Effector CD8-positive, alpha-beta T cell (primary cell): ENCODE results near the gene INS.

Source experiments
- DNase-seq: peaks from one replicate; lab custom pipeline; 2025; lab: John Stamatoyannopoulos, UW
- total RNA-seq, 4 experiments: gene quantifications; one replicate each; lab custom pipeline; 2026; lab: John Stamatoyannopoulos, UW

The INS gene
- total RNA-seq = 0 reads per million in 4 experiments

DNA sequence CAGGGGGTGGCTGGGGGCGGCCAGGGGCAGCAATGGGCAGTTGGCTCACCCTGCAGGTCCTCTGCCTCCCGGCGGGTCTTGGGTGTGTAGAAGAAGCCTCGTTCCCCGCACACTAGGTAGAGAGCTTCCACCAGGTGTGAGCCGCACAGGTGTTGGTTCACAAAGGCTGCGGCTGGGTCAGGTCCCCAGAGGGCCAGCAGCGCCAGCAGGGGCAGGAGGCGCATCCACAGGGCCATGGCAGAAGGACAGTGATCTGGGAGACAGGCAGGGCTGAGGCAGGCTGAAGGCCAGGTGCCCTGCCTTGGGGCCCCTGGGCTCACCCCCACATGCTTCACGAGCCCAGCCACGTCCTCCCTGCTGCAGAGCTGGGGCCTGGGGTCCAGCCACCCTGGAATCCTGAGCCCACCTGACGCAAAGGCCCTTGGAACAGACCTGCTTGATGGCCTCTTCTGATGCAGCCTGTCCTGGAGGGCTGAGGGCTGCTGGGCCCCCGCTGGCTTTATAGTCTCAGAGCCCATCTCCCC, at the start of gene INS:
Gene INS (minus strand): TSS at position 474 of the 524 bp plus-strand sequence. CDS start 238 bp downstream, at position 236.
- no peak for DNase-seq

DNA sequence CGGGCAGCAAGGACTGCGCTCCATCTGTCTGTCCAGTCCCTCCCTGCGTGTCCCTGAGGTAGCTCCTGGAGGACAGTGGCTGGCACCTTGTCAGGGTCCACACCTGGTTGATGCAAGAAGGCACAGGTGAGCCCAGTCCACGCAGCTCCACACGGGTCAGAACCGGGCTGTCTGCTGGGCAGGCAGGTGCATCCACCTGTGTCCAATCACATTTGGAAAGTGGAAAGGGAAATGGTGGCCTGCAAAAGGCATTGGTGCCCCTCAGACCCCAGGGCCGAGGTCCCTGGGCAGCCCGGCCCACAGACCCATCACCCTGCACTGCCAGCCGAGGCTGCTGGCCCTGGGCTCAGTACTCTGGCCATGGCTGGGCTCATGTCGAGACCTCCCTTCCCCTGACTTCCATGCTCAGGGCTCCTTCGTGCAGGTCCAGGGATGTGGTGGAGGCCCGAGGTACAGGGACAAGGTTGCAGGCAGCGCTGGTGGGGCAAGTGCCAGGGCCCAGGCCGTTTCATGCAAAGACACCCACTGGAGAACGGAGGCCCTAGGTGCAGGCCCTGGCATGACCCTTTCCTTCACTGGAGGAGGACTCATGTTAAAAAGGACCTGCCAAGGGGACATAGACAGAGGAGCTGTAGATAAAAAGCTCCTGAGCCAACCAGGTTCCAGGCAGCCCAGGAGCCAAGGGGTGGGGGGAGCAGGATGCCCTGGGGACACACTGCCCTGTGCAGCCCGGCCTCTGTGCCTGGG, 49.5 kb upstream of the INS start:
- no peak for DNase-seq

DNA sequence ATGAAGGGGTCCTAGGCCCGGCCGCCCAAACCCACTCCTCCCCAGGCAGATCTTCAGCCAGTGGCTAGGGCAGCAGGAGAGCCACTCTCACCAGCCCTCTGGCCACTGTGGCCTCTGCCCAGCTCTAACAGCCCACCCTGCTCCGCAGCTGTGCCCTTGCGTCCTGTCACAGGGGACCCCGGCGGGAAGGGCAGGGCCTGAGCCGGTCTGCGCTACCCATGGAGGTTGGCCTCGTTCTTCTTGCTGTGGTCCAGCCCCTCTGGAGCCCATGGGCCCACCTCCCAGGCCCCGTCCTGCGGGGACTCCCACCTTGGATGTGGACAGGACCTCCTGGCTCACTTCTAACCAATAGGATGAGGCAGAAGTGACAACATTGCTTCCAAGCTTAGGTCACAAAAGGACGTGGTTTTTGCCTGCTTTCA, 48.9 kb upstream of the INS start:
- DNase-seq = no peak

DNA sequence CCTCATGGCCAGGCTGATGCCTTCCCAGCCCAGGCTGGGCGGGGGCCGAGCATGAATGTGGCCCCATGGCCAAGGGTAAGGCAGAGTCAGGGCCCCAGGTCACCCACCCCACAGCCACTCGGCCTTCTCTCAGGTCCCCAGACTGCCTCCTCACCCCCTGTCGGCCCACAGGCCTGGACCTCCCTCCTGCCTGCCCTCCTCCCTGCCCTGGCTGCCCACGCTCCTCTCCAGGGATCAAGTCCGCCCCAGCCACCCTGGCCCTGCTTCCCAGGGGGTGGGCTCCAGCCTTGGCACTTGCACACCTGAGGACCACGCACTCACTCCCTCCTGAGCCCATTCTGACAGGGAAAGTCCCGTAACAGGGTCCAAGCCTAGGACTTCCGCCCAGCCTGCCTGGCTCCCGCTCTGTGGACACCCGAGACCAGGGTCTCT, 48.4 kb upstream of the INS start:
- no peak for DNase-seq

DNA sequence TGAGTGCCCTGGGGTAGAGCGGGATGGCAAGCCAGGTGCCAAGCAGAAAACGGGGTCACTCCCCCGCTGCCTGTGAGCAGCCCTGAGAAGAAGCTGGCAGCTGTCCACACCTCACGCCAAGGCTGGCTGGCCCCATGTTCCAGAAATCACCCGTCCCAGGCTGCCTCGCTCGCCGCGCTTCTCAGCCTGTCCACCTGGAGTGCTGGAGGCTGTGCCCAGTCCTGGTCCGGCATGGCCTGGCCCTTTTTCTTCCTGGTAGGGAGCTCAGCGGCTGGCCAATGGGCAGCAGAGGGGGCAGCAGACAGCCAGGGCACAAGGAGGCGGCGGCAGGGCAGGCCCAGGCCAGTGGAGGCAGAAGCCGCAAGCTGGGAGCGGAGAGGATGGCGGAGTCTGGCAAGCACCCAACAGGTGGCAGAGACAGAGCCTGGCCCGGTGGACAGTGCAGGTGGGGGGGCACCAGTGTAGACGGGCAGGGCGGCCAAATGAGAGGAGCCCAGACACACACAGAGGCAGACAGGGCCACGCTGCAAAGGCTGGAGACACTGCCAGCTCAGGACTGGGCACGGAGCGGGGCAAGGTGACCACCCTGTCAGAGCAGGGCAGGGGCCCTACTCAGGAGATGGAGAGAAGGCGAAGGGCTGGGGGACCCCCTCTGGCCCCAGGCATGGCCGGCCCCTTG, 47.8 kb upstream of the INS start:
- DNase-seq = no peak

DNA sequence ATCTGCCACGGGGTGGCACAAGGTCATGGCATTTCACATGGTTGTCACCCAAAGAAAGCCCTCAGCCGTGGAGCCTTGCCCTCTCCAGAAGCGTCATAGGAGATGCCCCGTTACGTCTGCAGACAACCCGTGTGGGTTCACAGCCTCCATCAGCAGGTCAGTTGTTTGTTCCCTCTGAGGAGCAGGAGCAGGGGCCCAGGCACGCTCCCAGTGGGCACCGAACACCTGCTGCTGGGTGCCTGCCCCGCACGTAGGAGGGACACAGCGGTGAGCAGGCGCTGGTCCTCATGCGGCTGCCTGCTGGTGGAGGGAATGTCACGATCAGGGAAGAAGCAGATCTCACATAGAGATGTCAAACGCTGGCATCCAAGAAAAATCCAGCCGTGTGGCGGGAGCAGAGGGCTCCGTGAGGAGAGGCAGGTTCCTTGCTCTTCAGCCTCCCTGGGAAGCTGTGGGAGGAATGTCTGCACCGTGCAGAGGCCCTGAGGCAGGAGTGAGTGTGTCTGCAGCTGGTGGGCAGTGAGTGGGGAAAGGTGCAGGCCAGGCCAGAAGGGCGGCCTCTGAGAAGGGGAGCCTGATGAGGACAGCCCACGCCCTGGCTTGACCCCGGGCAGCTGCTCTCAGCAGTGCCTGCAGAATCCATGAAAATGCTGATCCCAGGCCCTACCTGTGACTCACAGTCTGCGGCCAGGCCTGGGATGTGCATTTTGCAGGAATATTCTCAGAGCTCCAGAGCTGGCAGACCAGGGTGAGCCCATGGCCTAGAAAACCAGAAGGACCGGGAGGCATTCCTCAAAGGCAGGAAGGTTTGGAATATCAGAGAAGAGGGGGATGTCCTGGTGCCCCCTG, 47.0 kb upstream of the INS start:
- no peak for DNase-seq

- DNase-seq = no peak
Measured at GRCh38 chr11:2207212-2207611, 46.2 kb upstream of the INS start.

DNA sequence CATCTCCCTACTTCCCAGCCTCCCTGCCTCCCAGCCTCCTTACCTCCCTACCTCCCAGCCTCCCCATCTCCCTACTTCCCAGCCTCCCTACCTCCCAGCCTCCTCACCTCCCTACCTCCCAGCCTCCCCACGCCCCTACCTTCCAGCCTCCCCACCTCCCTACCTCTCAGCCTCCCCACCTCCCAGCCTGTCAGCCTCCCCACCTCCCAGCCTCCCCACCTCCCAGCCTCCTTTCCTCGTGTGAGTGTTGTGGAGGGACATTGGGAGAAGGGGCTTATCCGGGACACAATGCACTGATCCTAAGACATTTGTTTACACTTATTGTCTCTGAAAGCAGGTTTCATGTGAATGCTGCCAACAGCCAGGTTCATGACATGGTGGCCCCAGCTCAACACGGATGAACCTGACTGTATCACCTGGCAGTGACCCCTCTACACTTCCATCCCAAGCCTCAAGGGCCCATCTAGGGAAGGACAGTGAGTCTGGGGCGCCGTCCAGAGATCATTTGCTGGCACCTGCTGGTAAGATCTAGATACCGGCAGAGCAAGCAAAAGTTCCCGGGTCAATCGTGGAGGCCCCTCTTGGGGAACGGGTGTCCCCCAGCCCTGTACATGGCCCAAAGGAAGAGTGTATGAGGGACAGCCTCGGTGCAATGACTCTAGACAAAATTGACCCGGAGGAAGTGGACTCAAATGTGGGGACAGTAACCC, 45.1 kb upstream of the INS start:
- DNase-seq = no peak

DNA sequence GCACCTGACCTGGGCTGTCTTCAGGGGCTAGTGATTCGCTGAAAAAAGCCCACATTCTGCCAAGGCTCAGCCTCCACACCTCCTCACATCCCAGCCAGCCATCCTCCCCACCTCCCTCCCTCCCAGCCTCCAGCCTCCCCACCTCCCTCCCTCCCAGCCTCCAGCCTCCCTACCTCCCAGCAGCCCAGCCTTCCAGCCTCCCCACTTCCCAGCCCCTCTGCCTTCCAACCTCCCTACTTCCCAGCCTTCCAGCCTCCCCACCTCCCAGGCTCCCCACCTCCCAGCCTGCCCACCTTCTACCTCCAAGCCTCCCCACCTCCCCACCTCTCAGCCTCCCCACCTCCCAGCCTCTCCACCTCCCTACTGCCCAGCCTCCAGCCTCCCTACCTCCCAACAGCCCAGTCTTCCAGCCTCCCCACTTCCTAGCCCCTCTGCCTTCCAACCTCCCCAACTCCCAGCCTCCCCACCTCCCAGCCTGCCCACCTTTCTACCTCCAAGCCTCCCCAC, 44.3 kb upstream of the INS start:
- DNase-seq = no peak

- DNase-seq = no peak
Measured at GRCh38 chr11:2204361-2205213, 43.6 kb upstream of the INS start.

DNA sequence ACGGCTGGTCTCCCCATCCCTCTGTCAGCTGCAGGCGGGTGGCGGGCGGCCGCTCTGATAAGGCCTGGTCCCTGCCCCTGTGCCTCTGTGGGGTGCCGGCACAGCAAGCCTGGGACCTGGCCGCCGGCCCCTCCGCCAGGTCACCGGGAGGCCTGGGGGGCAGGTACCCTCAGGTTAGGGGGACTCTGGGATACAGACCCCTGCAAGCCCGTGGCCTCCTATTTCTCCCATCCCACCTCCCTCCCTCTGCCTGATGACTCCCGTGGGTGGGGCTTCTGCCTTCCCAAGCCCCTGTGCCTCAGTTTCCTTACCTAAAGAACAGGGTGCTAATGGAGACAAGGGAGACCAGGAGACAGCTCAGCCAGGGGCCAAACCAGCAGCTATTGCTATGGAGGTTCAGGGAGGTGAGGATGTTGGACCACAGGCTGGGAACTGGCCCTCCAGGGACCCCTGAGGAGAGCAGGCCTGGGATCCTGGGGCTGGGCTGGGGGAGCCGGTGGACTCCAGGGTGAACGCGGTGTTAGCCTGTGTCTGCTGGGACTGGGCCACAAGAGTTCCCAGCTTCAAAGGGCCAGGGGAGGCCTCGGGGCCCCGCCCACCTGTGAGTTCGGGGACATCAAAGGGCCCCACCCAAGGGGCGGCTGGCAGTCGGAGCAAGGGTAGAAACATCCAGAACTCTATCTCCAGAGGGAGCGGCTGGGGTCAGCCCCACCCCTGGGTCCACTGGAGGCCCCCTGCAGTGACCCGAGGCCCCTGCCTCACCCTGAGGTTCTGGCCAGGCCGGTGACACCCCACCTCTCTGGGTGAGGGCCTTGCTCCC, 42.6 kb upstream of the INS start:
- DNase-seq = no peak

GRCh38 chr11:2202900-2203439, 42.0 kb upstream of the INS start:
- DNase-seq = no peak

DNA sequence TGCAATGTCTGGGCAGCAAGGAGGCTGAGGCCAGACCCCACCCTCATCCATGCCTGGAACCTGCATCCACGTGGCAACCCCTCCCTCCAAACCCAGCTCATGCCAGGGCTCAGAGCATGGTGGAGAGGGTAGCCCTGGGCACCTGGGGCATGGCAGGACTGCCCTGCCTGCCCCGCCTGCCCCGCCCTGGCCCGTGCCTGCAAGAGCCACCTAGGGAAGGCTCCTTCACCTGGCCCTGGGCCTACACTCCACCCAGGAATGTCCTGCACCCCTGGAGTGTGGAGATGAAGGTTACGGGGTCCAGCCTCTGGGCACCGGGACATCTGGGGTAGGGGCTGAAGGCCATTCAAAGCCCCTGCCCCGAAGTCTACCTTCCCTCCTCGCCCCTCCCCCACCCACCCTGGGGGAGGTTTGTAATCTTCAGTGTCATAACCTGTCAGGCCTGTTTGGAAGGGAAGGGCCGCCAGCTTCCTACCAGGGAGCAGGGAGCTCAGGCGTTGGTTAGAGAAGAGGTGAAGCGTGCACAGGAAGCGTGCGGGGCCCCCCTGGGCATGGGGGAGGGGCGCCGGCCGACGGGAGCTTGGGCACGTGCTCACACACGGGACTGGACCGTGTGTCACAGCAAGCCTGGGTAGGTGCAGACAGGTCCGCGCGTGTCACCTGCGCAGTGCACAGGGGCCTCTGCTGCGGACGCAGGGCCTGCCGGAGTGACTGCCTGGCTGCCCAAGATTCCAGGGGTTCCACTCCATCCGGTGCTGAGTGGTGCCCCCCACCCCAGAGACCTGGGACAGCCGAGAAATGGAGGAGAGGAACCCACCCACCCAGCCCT, 41.3 kb upstream of the INS start:
- DNase-seq = no peak

DNA sequence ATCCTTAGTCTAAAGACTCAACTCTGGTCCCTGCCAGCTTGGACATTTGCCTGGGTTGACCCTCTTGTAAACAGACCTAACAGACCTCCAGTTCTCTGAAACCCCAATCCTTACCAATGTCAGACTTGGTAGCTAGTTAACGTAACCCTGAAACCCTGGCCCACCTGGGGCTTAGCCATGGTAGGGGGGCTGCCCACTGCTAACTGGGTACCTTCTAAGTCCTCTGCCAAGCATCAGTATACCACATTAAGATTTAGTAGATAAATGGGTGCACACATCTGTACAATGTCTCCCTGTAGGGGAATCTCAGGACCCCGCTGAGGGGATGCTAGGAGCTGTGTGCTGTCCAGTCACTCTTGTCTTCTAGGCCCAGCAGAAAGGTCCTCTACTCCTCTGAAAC, 40.5 kb upstream of the INS start:
- no peak for DNase-seq

DNA sequence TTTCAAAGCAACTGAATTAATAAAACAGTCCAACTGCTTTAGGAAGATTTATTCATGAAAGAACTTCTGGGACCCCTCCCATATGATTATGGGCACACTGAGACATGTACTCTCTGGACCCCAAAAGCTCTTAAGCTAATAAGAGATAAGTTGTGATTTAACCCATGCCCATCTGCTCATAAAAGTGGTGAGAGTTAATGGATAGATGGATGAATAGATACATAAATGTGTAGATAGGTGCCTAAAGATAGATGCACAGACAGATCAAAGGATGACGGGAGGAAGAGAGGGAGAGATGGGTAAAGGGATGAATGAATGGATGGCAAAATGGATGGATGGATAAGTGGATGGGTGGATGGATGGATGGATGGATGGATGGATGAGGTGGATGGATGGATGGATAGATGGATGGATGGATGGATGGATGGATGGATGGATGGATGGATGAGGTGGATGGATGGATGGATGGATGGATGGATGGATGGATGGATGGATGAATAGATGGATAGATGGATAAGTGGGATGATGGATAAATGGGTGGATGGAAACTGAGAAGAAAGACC, 40.0 kb upstream of the INS start:
- no peak for DNase-seq

GRCh38 chr11:2200536-2200935, 39.5 kb upstream of the INS start:
- DNase-seq = no peak

DNA sequence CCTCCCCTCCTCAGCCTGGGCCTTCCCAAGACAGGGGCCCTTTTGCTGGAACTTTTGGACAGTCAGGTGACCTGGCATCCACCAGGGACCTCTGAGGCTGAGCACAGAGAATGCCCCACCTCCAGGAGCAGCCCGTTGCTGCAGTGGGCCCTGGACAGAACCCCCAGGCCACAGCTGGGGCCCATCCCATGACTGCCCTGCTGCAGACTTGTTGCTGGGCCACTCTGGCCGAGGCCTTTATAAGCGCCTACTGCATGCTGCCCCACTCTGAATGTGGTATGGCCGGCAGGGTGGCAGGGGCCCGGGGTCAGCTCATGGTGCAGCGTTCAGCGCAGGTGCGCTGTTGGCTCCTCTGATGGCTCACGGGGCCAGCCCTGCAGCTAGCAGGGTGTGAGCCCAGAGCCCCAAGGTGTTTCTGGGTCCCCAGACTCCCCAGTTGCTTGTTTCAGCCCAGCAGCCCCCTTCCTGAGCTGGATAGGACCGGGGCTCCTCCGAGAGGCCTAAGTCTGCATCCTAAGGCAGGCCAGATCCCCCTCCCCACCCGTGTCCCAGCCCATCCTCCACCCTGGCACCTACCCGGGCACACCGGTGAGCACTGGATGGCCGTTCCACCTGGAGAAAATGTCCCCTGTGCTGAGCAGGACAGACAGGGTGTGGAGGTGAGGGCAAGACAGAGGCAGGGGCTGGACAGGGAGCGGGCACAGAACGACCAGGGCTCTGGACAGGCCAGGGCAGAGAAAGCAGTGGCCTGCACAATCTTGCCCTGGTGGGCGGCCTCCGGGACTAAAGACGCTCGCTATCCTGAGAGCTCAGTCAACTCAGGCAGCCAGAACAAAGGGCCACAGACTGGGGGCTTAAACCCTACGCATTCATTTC, 38.7 kb upstream of the INS start:
- DNase-seq = no peak
